Activated CD4-positive, alpha-beta memory T cell treated with anti-CD3 and anti-CD28 coated beads, Interleukin-2, amount 10 ng/mL, durations not matched to agents 7 days and 5 days (primary cell): ENCODE measurements around the gene SHC1. TPM values are rescaled to one million over a fixed set of nuclear protein-coding genes. Genes with fewer than 3 reads are reported as not detected.
"Not testable (repeated sequence)": the region's sequence is repeated elsewhere in the genome, so short reads cannot be mapped to it uniquely, and the experiment has no call there.

ENCODE experiments used
- CTCF ChIA-PET: fragments of 350-600 bp; sonication (Branson Sonifier 250); formaldehyde crosslinking; loops from one replicate; lab custom pipeline; 2021; ENCODE audit warnings: antibody characterized with exemption, inconsistent platforms; lab: Charles Lee
- POLR2A ChIA-PET: fragments of 350-600 bp; sonication (Branson Sonifier 250); formaldehyde crosslinking; loops from one replicate; lab custom pipeline; 2021; ENCODE audit warnings: antibody characterized with exemption; lab: Charles Lee
- DNase-seq: peaks from one replicate; pipeline ENCODE4 v3.0.0-alpha.2; 2020
- H3K27ac Mint-ChIP-seq: one replicate; pipeline ENCODE4 v1.8.0; 2021; ENCODE audit warnings: mild to moderate bottlenecking, mixed read lengths
- H3K27me3 Mint-ChIP-seq: one replicate; pipeline ENCODE4 v1.8.0; 2021; ENCODE audit warnings: mixed read lengths
- H3K36me3 Mint-ChIP-seq: one replicate; pipeline ENCODE4 v1.8.0; 2021; ENCODE audit warnings: low read depth, mixed read lengths
- H3K4me1 Mint-ChIP-seq: one replicate; pipeline ENCODE4 v1.8.0; 2021; ENCODE audit warnings: mixed read lengths
- H3K4me3 Mint-ChIP-seq: one replicate; pipeline ENCODE4 v1.8.0; 2021; ENCODE audit warnings: mild to moderate bottlenecking, mixed read lengths
- H3K9me3 Mint-ChIP-seq: one replicate; pipeline ENCODE4 v1.8.0; 2021; ENCODE audit warnings: mixed read lengths
- total RNA-seq, 2 experiments: library from RNA; stranded (reverse); gene quantifications; one replicate each; pipeline ENCODE4 v1.2.3, GENCODE V29; 2021

SHC1 gene
- total RNA-seq, 2 experiments from 2014 or later: 80.7 to 80.8 TPM

DNA sequence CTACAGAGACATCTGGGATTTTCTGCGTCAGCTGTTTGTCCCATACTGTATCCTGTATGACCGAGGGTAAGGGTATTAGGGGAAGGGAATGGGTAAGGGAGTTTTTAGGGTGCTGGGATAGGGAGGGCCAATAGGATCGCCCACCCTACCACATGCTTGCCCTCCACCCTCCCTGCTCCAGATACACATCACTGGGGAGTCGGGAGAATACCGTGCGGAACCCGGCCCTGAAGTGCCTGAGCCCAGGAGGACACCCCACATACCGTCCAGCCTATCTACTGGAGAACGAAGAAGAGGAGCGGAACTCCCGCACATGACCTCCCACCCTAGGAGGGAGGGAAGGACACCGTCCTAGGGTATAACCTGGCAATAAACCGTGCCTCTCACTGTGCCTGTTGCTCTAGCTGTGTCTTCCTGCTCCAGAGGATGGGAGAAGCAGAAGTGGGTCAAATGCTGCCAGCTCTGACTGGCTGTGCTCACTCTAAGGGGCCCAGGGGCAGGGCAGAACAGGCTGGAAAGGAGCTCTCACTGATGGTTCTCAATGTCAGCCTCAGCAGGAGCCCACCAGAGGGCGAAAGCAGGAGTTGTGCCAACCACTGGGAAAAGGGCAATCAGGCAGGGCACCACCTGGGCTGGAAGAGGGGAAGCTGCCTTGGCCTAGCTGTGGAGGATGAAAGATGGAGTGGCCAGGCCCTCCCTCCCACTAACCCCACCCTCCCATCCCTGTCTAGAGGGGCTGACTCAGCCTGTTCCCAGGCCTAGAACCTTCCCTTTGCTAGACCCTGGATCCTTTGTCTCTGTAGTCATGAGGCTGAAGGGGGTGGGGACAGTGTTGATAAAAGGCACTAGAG, 22.4 kb upstream of the SHC1 start:
- Mint-ChIP-seq H3K27me3 (no peaks in the 10 kb centered on the region), H3K27ac (no peak overlapping the region), H3K36me3 (peaks cover 26% of the 10 kb centered on the region), H3K4me1 (peaks cover 23% of the 10 kb centered on the region), H3K4me3 (no peak overlapping the region), H3K9me3 (no peaks in the 10 kb centered on the region)
- no peak for DNase-seq
- CTCF ChIA-PET: interaction anchor here (1.0 to 11.4 kb wide), 4 partner anchors 22 to 92 kb away, joined by 3 to 139 read pairs (median 6); partner anchors contain the start of gene PYGO2
- POLR2A ChIA-PET: interaction anchor here (0.7 to 13.2 kb wide), 6 partner anchors 8 to 79 kb away, joined by 3 to 203 read pairs (median 14); partner anchors contain the start of genes CKS1B, FLAD1 and PMVK

DNA sequence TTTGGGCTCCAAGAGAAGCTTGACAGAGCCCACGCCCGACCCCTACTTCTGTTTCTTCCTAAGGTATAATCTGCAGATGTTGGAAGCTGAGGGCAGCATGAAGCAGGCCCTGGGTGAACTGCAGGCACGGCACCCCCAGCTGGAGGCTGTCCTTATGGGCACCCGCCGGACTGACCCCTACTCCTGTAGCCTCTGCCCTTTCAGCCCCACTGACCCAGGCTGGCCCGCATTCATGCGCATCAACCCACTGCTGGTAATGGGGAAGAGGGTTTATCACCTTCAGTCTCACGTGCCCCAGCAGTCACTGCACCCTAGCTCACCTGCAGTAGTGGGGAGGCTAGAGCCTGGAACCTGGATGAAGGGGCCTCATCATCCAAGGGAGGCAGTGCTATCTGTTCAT, 19.7 kb upstream of the SHC1 start:
- Mint-ChIP-seq H3K9me3 (no peaks in the 10 kb centered on the region), H3K4me1 (peaks cover 14% of the 10 kb centered on the region), H3K27me3 (no peaks in the 10 kb centered on the region), H3K4me3 (no peak overlapping the region), H3K36me3 (peaks cover 34% of the 10 kb centered on the region), H3K27ac (no peak overlapping the region)
- DNase-seq: no peak
- ChIA-PET CTCF (interaction anchor here (4.8 kb wide), 1 partner anchor 9 kb away, joined by 25 read pairs; no protein-coding TSS in a partner anchor), POLR2A (interaction anchor here (0.9 kb wide), 1 partner anchor 15 kb away, joined by 4 read pairs; the partner anchor contains the start of gene CKS1B)

GRCh38 chr1:154989195-154989860, 18.8 kb upstream of the SHC1 start:
- ChIA-PET CTCF (interaction anchor here (2.0 to 4.8 kb wide), 2 partner anchors 10 to 28 kb away, joined by 16 to 25 read pairs; no protein-coding TSS in a partner anchor), POLR2A (interaction anchor here (2.2 kb wide), 1 partner anchor 15 kb away, joined by 12 read pairs; the partner anchor contains the start of gene CKS1B)
- Mint-ChIP-seq H3K9me3 (no peaks in the 10 kb centered on the region), H3K4me1 (peaks cover 20% of the 10 kb centered on the region), H3K36me3 (peaks cover 34% of the 10 kb centered on the region), H3K27me3 (no peaks in the 10 kb centered on the region), H3K4me3 (no peak overlapping the region), H3K27ac (no peak overlapping the region)
- no peak for DNase-seq

- Mint-ChIP-seq H3K4me1 (peaks cover 25% of the 10 kb centered on the region), H3K27me3 (no peaks in the 10 kb centered on the region), H3K4me3 (no peak overlapping the region), H3K36me3 (peaks cover 34% of the 10 kb centered on the region), H3K27ac (no peak overlapping the region), H3K9me3 (no peaks in the 10 kb centered on the region)
- CTCF ChIA-PET: interaction anchor here (0.7 to 4.8 kb wide), 5 partner anchors 11 to 429 kb away, joined by 3 to 25 read pairs (median 3); no protein-coding TSS in a partner anchor
- POLR2A ChIA-PET: interaction anchor here (0.7 to 2.2 kb wide), 7 partner anchors 8 to 34 kb away, joined by 3 to 12 read pairs (median 3); partner anchors contain the start of gene CKS1B
- DNase-seq: no peak
Measured at GRCh38 chr1:154988058-154988954, 17.8 kb upstream of the SHC1 start.

- H3K27me3 Mint-ChIP-seq: no peaks in the 10 kb centered on the region
- no peak for DNase-seq
- ChIA-PET POLR2A (interaction anchor here (0.6 to 2.2 kb wide), 8 partner anchors 9 to 635 kb away, joined by 3 to 12 read pairs (median 3); partner anchors contain the start of gene CKS1B), CTCF (interaction anchor here (0.7 to 4.8 kb wide), 4 partner anchors 12 to 104 kb away, joined by 3 to 25 read pairs (median 10); no protein-coding TSS in a partner anchor)
- H3K4me3 Mint-ChIP-seq: no peak overlapping the region
- H3K36me3 Mint-ChIP-seq: peaks cover 34% of the 10 kb centered on the region
- H3K4me1 Mint-ChIP-seq: peaks cover 25% of the 10 kb centered on the region
- H3K27ac Mint-ChIP-seq: no peak overlapping the region
- H3K9me3 Mint-ChIP-seq: no peaks in the 10 kb centered on the region
Measured at GRCh38 chr1:154987326-154987725, 16.8 kb upstream of the SHC1 start.

DNA sequence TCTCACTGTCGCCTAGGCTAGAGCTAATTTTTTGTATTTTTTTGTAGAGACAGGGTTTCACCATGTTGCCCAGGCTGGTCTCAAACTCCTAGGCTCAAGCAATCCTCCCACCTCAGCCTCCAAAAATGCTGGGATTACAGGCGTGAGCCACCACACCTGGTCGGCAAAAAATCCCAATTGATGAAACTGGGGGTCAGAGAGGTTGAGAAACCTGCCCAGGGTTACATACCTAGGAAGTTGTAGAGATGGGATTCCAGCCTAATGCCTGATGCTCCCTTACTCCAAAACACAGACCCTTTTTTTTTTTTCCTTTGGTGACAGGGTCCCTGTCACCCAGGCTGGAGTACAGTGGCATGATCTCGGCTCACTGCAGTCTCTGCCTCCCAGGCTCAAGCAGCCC, 16.2 kb upstream of the SHC1 start:
- H3K4me3 Mint-ChIP-seq, H3K27ac Mint-ChIP-seq, H3K9me3 Mint-ChIP-seq, DNase-seq, H3K27me3 Mint-ChIP-seq: not testable (repeated sequence)
- peaks cover 25% of the 10 kb centered on the region for H3K4me1 Mint-ChIP-seq
- POLR2A ChIA-PET: interaction anchor here (0.6 to 1.3 kb wide), 2 partner anchors 10 to 636 kb away, joined by 3 read pairs; no protein-coding TSS in a partner anchor
- CTCF ChIA-PET: interaction anchor here (4.8 kb wide), 1 partner anchor 13 kb away, joined by 25 read pairs; no protein-coding TSS in a partner anchor
- H3K36me3 Mint-ChIP-seq: peaks cover 34% of the 10 kb centered on the region

GRCh38 chr1:154983776-154984466, 13.4 kb upstream of the SHC1 start:
- POLR2A ChIA-PET: interaction anchor here (1.0 to 5.0 kb wide), 22 partner anchors 10 to 377 kb away, joined by 3 to 50 read pairs (median 7); partner anchors contain the start of genes ADAM15, CKS1B, LENEP and PBXIP1
- Mint-ChIP-seq H3K27me3 (no peaks in the 10 kb centered on the region), H3K36me3 (peaks cover 32% of the 10 kb centered on the region), H3K4me1 (peaks cover 31% of the 10 kb centered on the region), H3K9me3 (no peaks in the 10 kb centered on the region), H3K4me3 (no peak overlapping the region), H3K27ac (no peak overlapping the region)
- CTCF ChIA-PET: interaction anchor here (0.6 to 6.4 kb wide), 24 partner anchors 11 to 424 kb away, joined by 3 to 51 read pairs (median 4); partner anchors contain the start of genes ADAM15, KRTCAP2, PBXIP1 and PMVK
- no peak for DNase-seq

DNA sequence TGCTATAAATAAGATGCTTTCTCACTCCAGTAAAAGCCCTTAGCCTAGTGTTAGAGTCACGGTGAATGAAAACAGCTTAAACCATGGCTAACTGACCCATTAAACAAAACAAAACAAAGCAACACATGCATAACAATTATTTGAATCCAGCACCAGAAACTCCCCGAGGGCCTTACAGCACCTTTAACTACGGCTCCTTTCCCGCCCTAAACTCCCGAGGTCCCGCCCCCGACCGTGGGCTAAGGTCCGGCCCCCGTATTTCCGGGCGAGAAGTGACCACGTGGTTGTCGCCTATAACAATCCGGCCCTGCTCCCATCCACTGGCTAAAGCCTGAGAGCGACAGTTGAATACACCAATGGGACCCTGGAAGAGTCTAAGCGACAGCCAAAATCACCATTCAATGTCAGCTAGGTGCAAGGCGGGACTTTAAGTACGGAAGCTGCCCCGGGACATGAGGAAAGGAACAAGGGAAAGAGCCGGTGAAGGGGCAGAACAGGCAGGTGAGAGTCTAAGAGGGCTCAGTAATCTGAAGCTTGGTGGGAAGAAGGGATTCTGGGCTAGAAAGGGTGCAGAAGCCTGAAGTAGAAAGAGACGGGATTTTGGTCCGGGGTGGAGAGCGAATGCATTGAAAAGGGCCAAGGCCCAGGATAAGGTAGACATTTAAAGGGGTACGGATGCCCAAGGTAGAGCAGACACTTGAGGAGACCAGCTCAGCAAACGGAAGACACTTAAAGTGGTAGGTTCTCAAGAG, 12.5 kb upstream of the SHC1 start, which contains the start of gene FLAD1:
TSS of gene FLAD1 (plus strand) at position 448 of the 752 bp plus-strand sequence. CDS start 351 bp downstream, outside the sequence.
- DNase-seq: peak; percentile 97
- Mint-ChIP-seq H3K4me1 (peaks cover 28% of the 10 kb centered on the region), H3K4me3 (no peak within 1 kb of the TSS), H3K27me3 (no peaks in the 10 kb centered on the region), H3K36me3 (peaks cover 30% of the 10 kb centered on the region), H3K9me3 (no peaks in the 10 kb centered on the region), H3K27ac (no peak within 1 kb of the TSS)
- CTCF ChIA-PET: interaction anchor here (0.7 to 6.4 kb wide), 23 partner anchors 10 to 423 kb away, joined by 3 to 51 read pairs (median 4); partner anchors contain the start of genes ADAM15, KRTCAP2, PYGO2 and SHC1
- POLR2A ChIA-PET: interaction anchor here (0.6 to 5.0 kb wide), 23 partner anchors 9 to 376 kb away, joined by 3 to 50 read pairs (median 7); partner anchors contain the start of genes ADAM15, CKS1B, LENEP and PBXIP1

DNA sequence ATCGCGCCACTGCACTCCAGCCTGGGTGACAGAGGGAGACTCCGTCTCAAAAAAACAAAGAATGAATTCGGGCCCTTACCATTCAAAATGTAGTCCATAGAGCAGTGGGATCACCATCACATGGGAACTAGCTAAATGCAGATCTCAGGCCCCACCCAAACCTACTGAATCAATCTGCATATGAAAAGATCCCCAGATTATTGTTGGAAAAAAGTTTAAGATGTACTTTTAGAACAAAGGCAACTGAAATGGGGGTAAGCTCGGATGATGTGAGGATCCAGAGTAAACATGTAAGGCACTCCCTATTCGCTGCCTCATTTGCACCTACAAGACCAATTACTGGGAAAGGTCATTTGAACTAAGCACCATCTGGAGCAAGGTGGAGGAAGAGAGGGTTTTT, 11.8 kb upstream of the SHC1 start:
- DNase-seq: no peak
- H3K36me3 Mint-ChIP-seq: peaks cover 35% of the 10 kb centered on the region
- POLR2A ChIA-PET: interaction anchor here (0.6 to 5.0 kb wide), 17 partner anchors 8 to 377 kb away, joined by 3 to 50 read pairs (median 8); partner anchors contain the start of genes CKS1B, LENEP, PMVK and PYGO2
- no peaks in the 10 kb centered on the region for H3K27me3 Mint-ChIP-seq
- H3K4me3 Mint-ChIP-seq: no peak overlapping the region
- H3K27ac Mint-ChIP-seq: no peak overlapping the region
- H3K4me1 Mint-ChIP-seq: peaks cover 31% of the 10 kb centered on the region
- no peaks in the 10 kb centered on the region for H3K9me3 Mint-ChIP-seq
- CTCF ChIA-PET: interaction anchor here (0.8 to 6.4 kb wide), 15 partner anchors 9 to 423 kb away, joined by 3 to 51 read pairs (median 6); partner anchors contain the start of genes ADAM15, KRTCAP2, PBXIP1 and SHC1

DNA sequence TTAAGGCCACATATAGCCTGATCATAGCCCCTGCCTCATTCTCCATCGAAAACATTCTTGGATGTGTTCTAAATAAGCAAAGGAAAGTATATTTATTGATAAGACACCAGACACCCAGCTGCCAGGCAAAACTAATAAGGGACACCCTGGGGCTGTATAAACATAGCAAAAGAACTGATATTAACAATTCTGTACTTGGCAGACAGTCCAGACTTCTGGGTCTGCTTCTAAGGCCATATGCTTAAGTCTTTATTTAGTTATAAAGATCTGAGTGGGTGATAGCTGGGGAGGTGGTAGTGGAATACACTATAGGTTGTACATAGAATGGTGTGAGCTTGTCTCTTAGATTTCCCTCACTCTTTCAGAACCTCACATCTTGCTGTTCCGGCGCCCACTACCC, 7.8 kb upstream of the SHC1 start:
- Mint-ChIP-seq H3K4me1 (peaks cover 19% of the 10 kb centered on the region), H3K4me3 (no peak overlapping the region), H3K27me3 (no peaks in the 10 kb centered on the region), H3K36me3 (peaks cover 34% of the 10 kb centered on the region), H3K27ac (no peak overlapping the region), H3K9me3 (no peaks in the 10 kb centered on the region)
- DNase-seq: no peak
- POLR2A ChIA-PET: interaction anchor here (1.2 to 1.9 kb wide), 2 partner anchors 16 to 26 kb away, joined by 3 to 4 read pairs; no protein-coding TSS in a partner anchor
- CTCF ChIA-PET: interaction anchor here (0.9 to 2.5 kb wide), 2 partner anchors 21 to 106 kb away, joined by 3 to 12 read pairs; no protein-coding TSS in a partner anchor
